ENCODE data around the gene MEX3B.

MEX3B gene

GRCh38 chr15:82020625-82021394, 25.0 kb downstream of the MEX3B start:
- Histone ChIP-seq H3K4me3 (ENCODE audit: severe bottlenecking) (no peak overlapping the region), H3K4me1 (ENCODE audit: insufficient read depth, poor library complexity, severe bottlenecking) (peaks cover 15% of the 10 kb centered on the region), H3K27ac (ENCODE audit: poor library complexity, severe bottlenecking) (no peak overlapping the region), H3K36me3 (ENCODE audit: low read depth) (no peaks in the 10 kb centered on the region), H3K27me3 (ENCODE audit: insufficient read depth, poor library complexity, severe bottlenecking) (no peaks in the 10 kb centered on the region), H3K9me3 (ENCODE audit: severe bottlenecking) (no peaks in the 10 kb centered on the region)
- DNase-seq (ENCODE audit: low spot score) = no peak
- ATAC-seq (ENCODE audit: low read depth) = peak; percentile 72
- TF ChIP-seq, protein P1, sequence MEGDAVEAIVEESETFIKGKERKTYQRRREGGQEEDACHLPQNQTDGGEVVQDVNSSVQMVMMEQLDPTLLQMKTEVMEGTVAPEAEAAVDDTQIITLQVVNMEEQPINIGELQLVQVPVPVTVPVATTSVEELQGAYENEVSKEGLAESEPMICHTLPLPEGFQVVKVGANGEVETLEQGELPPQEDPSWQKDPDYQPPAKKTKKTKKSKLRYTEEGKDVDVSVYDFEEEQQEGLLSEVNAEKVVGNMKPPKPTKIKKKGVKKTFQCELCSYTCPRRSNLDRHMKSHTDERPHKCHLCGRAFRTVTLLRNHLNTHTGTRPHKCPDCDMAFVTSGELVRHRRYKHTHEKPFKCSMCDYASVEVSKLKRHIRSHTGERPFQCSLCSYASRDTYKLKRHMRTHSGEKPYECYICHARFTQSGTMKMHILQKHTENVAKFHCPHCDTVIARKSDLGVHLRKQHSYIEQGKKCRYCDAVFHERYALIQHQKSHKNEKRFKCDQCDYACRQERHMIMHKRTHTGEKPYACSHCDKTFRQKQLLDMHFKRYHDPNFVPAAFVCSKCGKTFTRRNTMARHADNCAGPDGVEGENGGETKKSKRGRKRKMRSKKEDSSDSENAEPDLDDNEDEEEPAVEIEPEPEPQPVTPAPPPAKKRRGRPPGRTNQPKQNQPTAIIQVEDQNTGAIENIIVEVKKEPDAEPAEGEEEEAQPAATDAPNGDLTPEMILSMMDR (IDR thresholded peaks at IDR 0.05; ENCODE audit: poor library complexity, severe bottlenecking) = no peak

DNA sequence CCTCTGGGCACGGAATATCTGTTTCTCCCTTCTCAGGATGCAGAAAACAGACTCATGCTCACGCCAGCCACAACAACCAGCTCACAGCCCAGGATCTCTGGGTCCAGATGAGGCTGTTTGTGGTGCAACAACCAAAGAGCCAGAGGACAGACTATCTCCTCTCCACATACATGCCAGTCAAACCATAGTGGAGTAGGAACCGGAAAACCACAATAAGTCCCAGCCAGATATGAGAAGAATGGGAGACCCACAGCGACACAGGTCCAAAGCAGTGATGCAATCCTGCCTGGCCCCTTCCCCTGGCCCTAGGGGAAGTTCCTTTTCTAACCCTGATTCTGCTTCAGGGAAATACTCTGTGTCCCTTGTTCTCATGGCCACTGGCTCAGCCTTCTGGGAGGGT, 27.6 kb downstream of the MEX3B start:
- ATAC-seq (ENCODE audit: low read depth) = no peak
- TF ChIP-seq, protein P1 (IDR thresholded peaks at IDR 0.05; ENCODE audit: poor library complexity, severe bottlenecking) = no peak
- DNase-seq (ENCODE audit: low spot score) = no peak

DNA sequence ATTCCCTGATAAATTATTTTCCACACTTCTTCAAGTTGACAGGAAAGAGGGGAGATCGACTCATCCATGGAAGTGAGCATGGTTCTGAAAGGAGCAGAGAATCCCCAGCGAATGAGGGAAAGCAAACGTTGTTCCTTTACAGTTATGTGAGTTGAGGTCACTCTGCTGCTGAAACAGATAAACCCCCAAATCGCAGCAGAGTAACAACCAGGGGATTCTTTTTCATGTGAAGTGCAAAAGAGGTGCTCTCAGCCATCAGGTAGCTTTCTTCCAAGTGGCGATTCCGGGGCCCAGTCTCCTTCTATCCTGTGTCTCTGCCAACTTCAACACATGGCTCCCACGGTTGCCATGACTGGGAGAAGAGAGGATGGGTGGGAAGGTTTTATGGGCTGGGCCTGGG, 28.2 kb downstream of the MEX3B start:
- Histone ChIP-seq H3K4me3 (ENCODE audit: severe bottlenecking) (no peak overlapping the region), H3K27ac (ENCODE audit: poor library complexity, severe bottlenecking) (no peak overlapping the region), H3K9me3 (ENCODE audit: severe bottlenecking) (no peaks in the 10 kb centered on the region), H3K4me1 (ENCODE audit: insufficient read depth, poor library complexity, severe bottlenecking) (peaks cover 15% of the 10 kb centered on the region), H3K36me3 (ENCODE audit: low read depth) (no peaks in the 10 kb centered on the region), H3K27me3 (ENCODE audit: insufficient read depth, poor library complexity, severe bottlenecking) (no peaks in the 10 kb centered on the region)
- ATAC-seq (ENCODE audit: low read depth) (no peak), DNase-seq (ENCODE audit: low spot score) (no peak)
- TF ChIP-seq, protein P1 (IDR thresholded peaks at IDR 0.05; ENCODE audit: poor library complexity, severe bottlenecking) = no peak

More for the DNA sequence above, 27.6 kb downstream of the MEX3B start:
- Histone ChIP-seq H3K36me3 (ENCODE audit: low read depth) (no peaks in the 10 kb centered on the region), H3K27me3 (ENCODE audit: insufficient read depth, poor library complexity, severe bottlenecking) (no peaks in the 10 kb centered on the region), H3K27ac (ENCODE audit: poor library complexity, severe bottlenecking) (no peak overlapping the region), H3K4me3 (ENCODE audit: severe bottlenecking) (no peak overlapping the region), H3K4me1 (ENCODE audit: insufficient read depth, poor library complexity, severe bottlenecking) (peaks cover 15% of the 10 kb centered on the region), H3K9me3 (ENCODE audit: severe bottlenecking) (no peaks in the 10 kb centered on the region)

GRCh38 chr15:82014989-82015388, 30.8 kb downstream of the MEX3B start:
- no peak overlapping the region for H3K27ac ChIP-seq (ENCODE audit: poor library complexity, severe bottlenecking)
- no peak overlapping the region for H3K4me3 ChIP-seq (ENCODE audit: severe bottlenecking)
- TF ChIP-seq, protein P1 (IDR thresholded peaks at IDR 0.05; ENCODE audit: poor library complexity, severe bottlenecking) = no peak
- no peak for DNase-seq (ENCODE audit: low spot score)
- no peaks in the 10 kb centered on the region for H3K27me3 ChIP-seq (ENCODE audit: insufficient read depth, poor library complexity, severe bottlenecking)
- ATAC-seq (ENCODE audit: low read depth) = peak; percentile 25; the same call in 2 of the 3 replicates
- H3K9me3 ChIP-seq (ENCODE audit: severe bottlenecking) = no peaks in the 10 kb centered on the region
- H3K36me3 ChIP-seq (ENCODE audit: low read depth) = no peaks in the 10 kb centered on the region
- H3K4me1 ChIP-seq (ENCODE audit: insufficient read depth, poor library complexity, severe bottlenecking) = no peaks in the 10 kb centered on the region

DNA sequence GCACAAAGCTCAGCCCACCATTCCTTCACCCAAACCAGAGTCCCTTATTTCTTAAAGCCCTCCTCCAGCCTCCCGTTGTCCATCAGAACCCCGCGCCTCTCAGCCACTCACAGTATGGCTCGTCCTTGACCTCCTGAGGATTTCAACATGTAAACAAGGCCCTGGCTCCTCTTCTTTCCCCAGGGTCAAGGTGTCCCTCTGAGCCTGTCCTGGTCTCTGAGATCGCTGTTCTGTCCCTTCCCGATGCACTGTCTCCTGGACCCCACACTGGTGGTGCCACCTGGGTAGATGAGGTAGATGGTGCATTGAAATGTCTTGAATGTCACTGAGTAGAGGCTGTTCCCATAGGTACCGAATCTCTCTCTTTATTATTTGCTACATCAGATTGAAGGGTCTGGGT, 32.9 kb downstream of the MEX3B start:
- H3K27me3 ChIP-seq (ENCODE audit: insufficient read depth, poor library complexity, severe bottlenecking) = no peaks in the 10 kb centered on the region
- DNase-seq (ENCODE audit: low spot score) (no peak), ATAC-seq (ENCODE audit: low read depth) (no peak)
- H3K27ac ChIP-seq (ENCODE audit: poor library complexity, severe bottlenecking) = no peak overlapping the region
- TF ChIP-seq, protein P1 (IDR thresholded peaks at IDR 0.05; ENCODE audit: poor library complexity, severe bottlenecking) = no peak
- no peaks in the 10 kb centered on the region for H3K9me3 ChIP-seq (ENCODE audit: severe bottlenecking)
- H3K36me3 ChIP-seq (ENCODE audit: low read depth) = no peaks in the 10 kb centered on the region
- no peak overlapping the region for H3K4me3 ChIP-seq (ENCODE audit: severe bottlenecking)
- no peaks in the 10 kb centered on the region for H3K4me1 ChIP-seq (ENCODE audit: insufficient read depth, poor library complexity, severe bottlenecking)

Data from RWPE2 (cell line).